HG03159 (cell line): ENCODE data around the gene ANKRD33.

Experiments
- ATAC-seq: cut with Tn5 transposase; IDR thresholded peaks from one replicate; pipeline ENCODE4 v1.9.1; 2021; ENCODE audit warnings: mild to moderate bottlenecking, moderate library complexity; ENCODE audit not compliant: unreplicated experiment

ANKRD33 gene

DNA sequence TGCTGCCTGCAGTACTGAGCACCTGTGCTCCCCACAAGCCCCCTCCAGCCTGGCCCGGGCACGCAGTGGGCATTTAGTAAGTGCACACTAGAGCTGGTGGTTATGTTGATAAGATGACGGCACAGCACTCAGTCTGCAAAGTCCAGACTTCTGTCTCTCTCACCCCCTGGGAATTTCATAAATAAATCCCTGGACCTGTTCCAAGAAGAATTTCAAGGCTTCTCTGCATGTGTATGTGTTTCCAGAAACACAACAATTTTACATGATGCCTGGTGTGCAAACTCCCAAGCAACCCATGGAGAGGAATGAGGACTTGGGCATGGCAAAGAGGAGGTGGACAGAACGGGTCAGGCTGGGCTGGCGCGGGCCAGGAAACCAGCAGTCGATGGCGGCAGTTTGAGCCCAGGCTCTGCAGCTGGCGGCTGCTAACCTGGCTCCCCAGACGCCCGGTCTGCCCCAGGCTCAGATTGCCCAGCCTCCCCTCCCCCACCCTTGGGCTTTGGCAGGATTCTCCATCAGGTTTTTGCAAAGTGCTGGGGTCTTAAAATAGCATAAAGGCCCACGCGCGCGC lies 53.2 kb downstream of the ANKRD33 start:
- ATAC-seq: no peak
